ENCODE data around the gene CDK19. TPM values are rescaled to one million over a fixed set of nuclear protein-coding genes. Genes with fewer than 3 reads are reported as not detected.
"Not testable (repeated sequence)": the region's sequence is repeated elsewhere in the genome, so short reads cannot be mapped to it uniquely, and the experiment has no call there.

CDK19 gene
- total and polyA plus RNA-seq, 2 experiments from 2014 or later, result 7.7 to 10.1 TPM

- TF ChIP-seq, protein P1, sequence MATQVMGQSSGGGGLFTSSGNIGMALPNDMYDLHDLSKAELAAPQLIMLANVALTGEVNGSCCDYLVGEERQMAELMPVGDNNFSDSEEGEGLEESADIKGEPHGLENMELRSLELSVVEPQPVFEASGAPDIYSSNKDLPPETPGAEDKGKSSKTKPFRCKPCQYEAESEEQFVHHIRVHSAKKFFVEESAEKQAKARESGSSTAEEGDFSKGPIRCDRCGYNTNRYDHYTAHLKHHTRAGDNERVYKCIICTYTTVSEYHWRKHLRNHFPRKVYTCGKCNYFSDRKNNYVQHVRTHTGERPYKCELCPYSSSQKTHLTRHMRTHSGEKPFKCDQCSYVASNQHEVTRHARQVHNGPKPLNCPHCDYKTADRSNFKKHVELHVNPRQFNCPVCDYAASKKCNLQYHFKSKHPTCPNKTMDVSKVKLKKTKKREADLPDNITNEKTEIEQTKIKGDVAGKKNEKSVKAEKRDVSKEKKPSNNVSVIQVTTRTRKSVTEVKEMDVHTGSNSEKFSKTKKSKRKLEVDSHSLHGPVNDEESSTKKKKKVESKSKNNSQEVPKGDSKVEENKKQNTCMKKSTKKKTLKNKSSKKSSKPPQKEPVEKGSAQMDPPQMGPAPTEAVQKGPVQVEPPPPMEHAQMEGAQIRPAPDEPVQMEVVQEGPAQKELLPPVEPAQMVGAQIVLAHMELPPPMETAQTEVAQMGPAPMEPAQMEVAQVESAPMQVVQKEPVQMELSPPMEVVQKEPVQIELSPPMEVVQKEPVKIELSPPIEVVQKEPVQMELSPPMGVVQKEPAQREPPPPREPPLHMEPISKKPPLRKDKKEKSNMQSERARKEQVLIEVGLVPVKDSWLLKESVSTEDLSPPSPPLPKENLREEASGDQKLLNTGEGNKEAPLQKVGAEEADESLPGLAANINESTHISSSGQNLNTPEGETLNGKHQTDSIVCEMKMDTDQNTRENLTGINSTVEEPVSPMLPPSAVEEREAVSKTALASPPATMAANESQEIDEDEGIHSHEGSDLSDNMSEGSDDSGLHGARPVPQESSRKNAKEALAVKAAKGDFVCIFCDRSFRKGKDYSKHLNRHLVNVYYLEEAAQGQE (IDR thresholded peaks at IDR 0.05; ENCODE audit: unreplicated experiment), result no peak
- no peak for TF ChIP-seq CTCF (conservative IDR thresholded peaks at IDR 0.05; ENCODE audit: low read depth in 2 of 2)
- TF ChIP-seq CREB1 (CRISPR knock-in tag; IDR thresholded peaks at IDR 0.05; ENCODE audit: low read depth), result no peak
- no peak for TF ChIP-seq POLR2AphosphoS5 (IDR thresholded peaks at IDR 0.05; ENCODE audit: low read depth)
Measured at GRCh38 chr6:110720066-110720465, 95.2 kb downstream of the CDK19 start (continued).

DNA sequence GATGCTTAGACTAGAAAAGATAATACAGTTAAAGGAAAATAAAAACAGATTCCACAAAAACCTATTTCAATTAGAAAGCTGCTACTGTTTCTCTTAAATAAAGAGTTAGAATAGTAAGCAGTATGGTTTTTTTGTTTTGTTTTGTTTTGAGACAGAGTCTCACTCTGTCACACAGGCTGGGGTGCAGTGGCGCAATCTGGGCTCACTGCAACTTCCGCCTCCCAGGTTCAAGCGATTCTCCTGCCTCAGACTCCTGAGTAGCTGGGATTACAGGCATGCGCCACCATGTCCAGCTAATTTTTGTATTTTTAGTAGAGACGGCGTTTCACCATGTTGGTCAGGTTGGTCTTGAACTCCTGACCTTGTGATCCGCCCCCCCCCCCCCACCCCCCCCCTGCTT is 95.7 kb downstream of the CDK19 start:
- H3K4me1 ChIP-seq (ENCODE audit: insufficient read depth), result peaks cover 17% of the 10 kb centered on the region; the same call in 1 of the 2 replicates
- H3K27me3 ChIP-seq (ENCODE audit: insufficient read depth); H4K20me1 ChIP-seq (replicated peaks; ENCODE audit: insufficient read depth); H2AFZ ChIP-seq; H3F3A ChIP-seq (replicated peaks; ENCODE audit: low read depth); H3K4me3 ChIP-seq; H3K4me3 Mint-ChIP-seq; DNase-seq (ENCODE audit: low spot score); H3K9me2 ChIP-seq (ENCODE audit: insufficient read depth); ATAC-seq; H3K36me3 ChIP-seq (ENCODE audit: insufficient read depth); H3K27ac Mint-ChIP-seq; H3K9me3 Mint-ChIP-seq; H3K27ac ChIP-seq (ENCODE audit: low read depth); H3K79me2 ChIP-seq (replicated peaks; ENCODE audit: insufficient read depth); H3K36me3 Mint-ChIP-seq (ENCODE audit: low read depth); H3K4me2 ChIP-seq; H3K27me3 Mint-ChIP-seq (ENCODE audit: insufficient read depth, low read depth, poor library complexity): not testable (repeated sequence)
- peaks cover 19% of the 10 kb centered on the region for H3K4me1 Mint-ChIP-seq

GRCh38 chr6:110714143-110714542 is 101.1 kb downstream of the CDK19 start:
- Histone ChIP-seq H3K9me2 (ENCODE audit: insufficient read depth) (no peaks in the 10 kb centered on the region), H3K36me3 (ENCODE audit: insufficient read depth) (no peaks in the 10 kb centered on the region), H3K4me3 (no peak overlapping the region), H3K4me1 (ENCODE audit: insufficient read depth) (peaks cover 33% of the 10 kb centered on the region), H4K20me1 (replicated peaks; ENCODE audit: insufficient read depth) (no peaks in the 10 kb centered on the region), H3K79me2 (replicated peaks; ENCODE audit: insufficient read depth) (no peaks in the 10 kb centered on the region), H3K4me2 (0 out of 2 replicates have a peak overlapping the region, but pooled peaks have one; percentile 28), H3F3A (replicated peaks; ENCODE audit: low read depth) (no peaks in the 10 kb centered on the region), H3K27ac (ENCODE audit: low read depth) (no peak overlapping the region), H2AFZ (no peak overlapping the region), H3K27me3 (ENCODE audit: insufficient read depth) (no peaks in the 10 kb centered on the region)
- H3K27me3 Mint-ChIP-seq (ENCODE audit: insufficient read depth, low read depth, poor library complexity), result peaks cover 2% of the 10 kb centered on the region
- ATAC-seq (no peak), DNase-seq (ENCODE audit: low spot score) (no peak)
- H3K4me3 Mint-ChIP-seq, result no peak overlapping the region
- H3K4me1 Mint-ChIP-seq, result peaks cover 29% of the 10 kb centered on the region
- H3K9me3 Mint-ChIP-seq, result no peaks in the 10 kb centered on the region
- H3K36me3 Mint-ChIP-seq (ENCODE audit: low read depth), result peaks cover 2% of the 10 kb centered on the region; the same call in 1 of the 3 replicates
- no peak overlapping the region for H3K27ac Mint-ChIP-seq
- TF ChIP-seq CTCF (conservative IDR thresholded peaks at IDR 0.05; ENCODE audit: low read depth in 2 of 2), result no peak
- TF ChIP-seq STAT1 (IDR thresholded peaks at IDR 0.05; ENCODE audit: unreplicated experiment), result no peak
- TF ChIP-seq, protein P2, sequence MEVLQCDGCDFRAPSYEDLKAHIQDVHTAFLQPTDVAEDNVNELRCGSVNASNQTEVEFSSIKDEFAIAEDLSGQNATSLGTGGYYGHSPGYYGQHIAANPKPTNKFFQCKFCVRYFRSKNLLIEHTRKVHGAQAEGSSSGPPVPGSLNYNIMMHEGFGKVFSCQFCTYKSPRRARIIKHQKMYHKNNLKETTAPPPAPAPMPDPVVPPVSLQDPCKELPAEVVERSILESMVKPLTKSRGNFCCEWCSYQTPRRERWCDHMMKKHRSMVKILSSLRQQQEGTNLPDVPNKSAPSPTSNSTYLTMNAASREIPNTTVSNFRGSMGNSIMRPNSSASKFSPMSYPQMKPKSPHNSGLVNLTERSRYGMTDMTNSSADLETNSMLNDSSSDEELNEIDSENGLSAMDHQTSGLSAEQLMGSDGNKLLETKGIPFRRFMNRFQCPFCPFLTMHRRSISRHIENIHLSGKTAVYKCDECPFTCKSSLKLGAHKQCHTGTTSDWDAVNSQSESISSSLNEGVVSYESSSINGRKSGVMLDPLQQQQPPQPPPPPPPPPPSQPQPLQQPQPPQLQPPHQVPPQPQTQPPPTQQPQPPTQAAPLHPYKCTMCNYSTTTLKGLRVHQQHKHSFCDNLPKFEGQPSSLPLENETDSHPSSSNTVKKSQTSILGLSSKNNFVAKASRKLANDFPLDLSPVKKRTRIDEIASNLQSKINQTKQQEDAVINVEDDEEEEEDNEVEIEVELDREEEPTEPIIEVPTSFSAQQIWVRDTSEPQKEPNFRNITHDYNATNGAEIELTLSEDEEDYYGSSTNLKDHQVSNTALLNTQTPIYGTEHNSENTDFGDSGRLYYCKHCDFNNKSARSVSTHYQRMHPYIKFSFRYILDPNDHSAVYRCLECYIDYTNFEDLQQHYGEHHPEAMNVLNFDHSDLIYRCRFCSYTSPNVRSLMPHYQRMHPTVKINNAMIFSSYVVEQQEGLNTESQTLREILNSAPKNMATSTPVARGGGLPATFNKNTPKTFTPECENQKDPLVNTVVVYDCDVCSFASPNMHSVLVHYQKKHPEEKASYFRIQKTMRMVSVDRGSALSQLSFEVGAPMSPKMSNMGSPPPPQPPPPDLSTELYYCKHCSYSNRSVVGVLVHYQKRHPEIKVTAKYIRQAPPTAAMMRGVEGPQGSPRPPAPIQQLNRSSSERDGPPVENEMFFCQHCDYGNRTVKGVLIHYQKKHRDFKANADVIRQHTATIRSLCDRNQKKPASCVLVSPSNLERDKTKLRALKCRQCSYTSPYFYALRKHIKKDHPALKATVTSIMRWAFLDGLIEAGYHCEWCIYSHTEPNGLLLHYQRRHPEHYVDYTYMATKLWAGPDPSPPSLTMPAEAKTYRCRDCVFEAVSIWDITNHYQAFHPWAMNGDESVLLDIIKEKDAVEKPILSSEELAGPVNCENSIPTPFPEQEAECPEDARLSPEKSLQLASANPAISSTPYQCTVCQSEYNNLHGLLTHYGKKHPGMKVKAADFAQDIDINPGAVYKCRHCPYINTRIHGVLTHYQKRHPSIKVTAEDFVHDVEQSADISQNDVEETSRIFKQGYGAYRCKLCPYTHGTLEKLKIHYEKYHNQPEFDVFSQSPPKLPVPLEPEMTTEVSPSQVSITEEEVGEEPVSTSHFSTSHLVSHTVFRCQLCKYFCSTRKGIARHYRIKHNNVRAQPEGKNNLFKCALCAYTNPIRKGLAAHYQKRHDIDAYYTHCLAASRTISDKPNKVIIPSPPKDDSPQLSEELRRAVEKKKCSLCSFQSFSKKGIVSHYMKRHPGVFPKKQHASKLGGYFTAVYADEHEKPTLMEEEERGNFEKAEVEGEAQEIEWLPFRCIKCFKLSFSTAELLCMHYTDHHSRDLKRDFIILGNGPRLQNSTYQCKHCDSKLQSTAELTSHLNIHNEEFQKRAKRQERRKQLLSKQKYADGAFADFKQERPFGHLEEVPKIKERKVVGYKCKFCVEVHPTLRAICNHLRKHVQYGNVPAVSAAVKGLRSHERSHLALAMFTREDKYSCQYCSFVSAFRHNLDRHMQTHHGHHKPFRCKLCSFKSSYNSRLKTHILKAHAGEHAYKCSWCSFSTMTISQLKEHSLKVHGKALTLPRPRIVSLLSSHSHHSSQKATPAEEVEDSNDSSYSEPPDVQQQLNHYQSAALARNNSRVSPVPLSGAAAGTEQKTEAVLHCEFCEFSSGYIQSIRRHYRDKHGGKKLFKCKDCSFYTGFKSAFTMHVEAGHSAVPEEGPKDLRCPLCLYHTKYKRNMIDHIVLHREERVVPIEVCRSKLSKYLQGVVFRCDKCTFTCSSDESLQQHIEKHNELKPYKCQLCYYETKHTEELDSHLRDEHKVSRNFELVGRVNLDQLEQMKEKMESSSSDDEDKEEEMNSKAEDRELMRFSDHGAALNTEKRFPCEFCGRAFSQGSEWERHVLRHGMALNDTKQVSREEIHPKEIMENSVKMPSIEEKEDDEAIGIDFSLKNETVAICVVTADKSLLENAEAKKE (CRISPR knock-in tag; IDR thresholded peaks at IDR 0.05), result no peak
